Neural cell (in vitro differentiated cells): ENCODE data around the gene PROK1. TPM values are rescaled to one million over a fixed set of nuclear protein-coding genes. Genes with fewer than 3 reads are reported as not detected.
A peak's percentile ranks its signal among the peaks of the same experiment; 100 is the strongest.

Experiments
- H2AFZ ChIP-seq: fragments of 200-600, 300-800 bp; sonication (generic), shearing (Covaris generic); 2 replicates; pipeline ENCODE4 v1.6.0; 2014; ENCODE audit warnings: low read depth, mild to moderate bottlenecking, antibody characterized with exemption, low read length, moderate library complexity
- H3F3A ChIP-seq: fragments of 200-600 bp; shearing (Covaris generic); 2 replicates; pipeline ENCODE4 v1.6.1; 2016; ENCODE audit warnings: mild to moderate bottlenecking, moderate library complexity, mixed read lengths, antibody characterized with exemption, low read length; ENCODE audit not compliant: insufficient read depth, poor library complexity, severe bottlenecking
- H3K27ac ChIP-seq: fragments of 200-600, 300-800 bp; sonication (generic), shearing (Covaris generic); 2 replicates; pipeline ENCODE4 v1.5.1; 2014; ENCODE audit warnings: mild to moderate bottlenecking, low read length, moderate library complexity
- H3K27me3 ChIP-seq: fragments of 300-800, 200-600 bp; sonication (generic), shearing (Covaris generic); 2 replicates; pipeline ENCODE4 v1.6.0; 2014; ENCODE audit warnings: mild to moderate bottlenecking, low read depth, low read length, moderate library complexity; ENCODE audit not compliant: insufficient read depth
- H3K36me3 ChIP-seq: fragments of 300-800, 200-600 bp; sonication (generic), shearing (Covaris generic); 2 replicates; pipeline ENCODE4 v1.5.1; 2014; ENCODE audit warnings: mild to moderate bottlenecking, antibody characterized with exemption, low read length, moderate library complexity; ENCODE audit not compliant: insufficient read depth
- H3K4me2 ChIP-seq: fragments of 300-800, 200-600 bp; sonication (generic), shearing (Covaris generic); 2 replicates; pipeline ENCODE4 v1.6.0; 2014; ENCODE audit warnings: mild to moderate bottlenecking, low read length
- H3K4me3 ChIP-seq: fragments of 300-800, 200-600 bp; sonication (generic), shearing (Covaris generic); 2 replicates; pipeline ENCODE4 v1.5.1; 2014; ENCODE audit warnings: mild to moderate bottlenecking, low read length, moderate library complexity
- H3K79me2 ChIP-seq: fragments of 200-600 bp; shearing (Covaris generic); replicated peaks from 2 replicates; pipeline ENCODE4 v1.6.0; 2014; ENCODE audit warnings: mild to moderate bottlenecking, low read length, moderate library complexity; ENCODE audit not compliant: insufficient read depth
- H3K9ac ChIP-seq: fragments of 300-800, 200-600 bp; sonication (generic), shearing (Covaris generic); 2 replicates; pipeline ENCODE4 v1.6.1; 2016; ENCODE audit warnings: mild to moderate bottlenecking, low read length, mixed read lengths
- H3K9me2 ChIP-seq: fragments of 200-600 bp; shearing (Covaris generic); 2 replicates; pipeline ENCODE4 v1.6.1; 2016; ENCODE audit warnings: mild to moderate bottlenecking, low read length, mixed read lengths; ENCODE audit not compliant: insufficient read depth
- H3K9me3 ChIP-seq: fragments of 200-600, 300-800 bp; sonication (generic), shearing (Covaris generic); 2 replicates; pipeline ENCODE4 v1.6.1; 2016; ENCODE audit warnings: mild to moderate bottlenecking, mixed run types, low read length, moderate library complexity, mixed read lengths
- H4K20me1 ChIP-seq: fragments of 200-600 bp; shearing (Covaris generic); 2 replicates; pipeline ENCODE4 v1.6.1; 2016; ENCODE audit warnings: mild to moderate bottlenecking, mixed run types; ENCODE audit not compliant: insufficient read depth
- EP300 ChIP-seq: fragments of 450-650 bp; conservative IDR thresholded peaks from 2 replicates; pipeline ENCODE4 v1.6.1; 2014; ENCODE audit warnings: antibody characterized with exemption, mild to moderate bottlenecking, moderate library complexity; ENCODE audit not compliant: poor library complexity, severe bottlenecking
- EZH2 ChIP-seq: fragments of 200-600, 300-800 bp; shearing (Covaris generic), sonication (generic); IDR thresholded peaks from 2 replicates; pipeline ENCODE4 v1.6.1; 2014; ENCODE audit warnings: antibody characterized with exemption, low read length, borderline replicate concordance, mild to moderate bottlenecking; ENCODE audit not compliant: insufficient read depth, poor library complexity, severe bottlenecking
- MXI1 ChIP-seq: fragments of 450-650 bp; conservative IDR thresholded peaks from 2 replicates; pipeline ENCODE4 v1.6.1; 2014; ENCODE audit warnings: antibody characterized with exemption, mild to moderate bottlenecking; ENCODE audit not compliant: poor library complexity, severe bottlenecking
- POLR2AphosphoS5 ChIP-seq: IDR thresholded peaks from 2 replicates; pipeline ENCODE4 v1.6.1; 2012
- RAD21 ChIP-seq: fragments of 450-650 bp; conservative IDR thresholded peaks from 2 replicates; pipeline ENCODE4 v1.6.1; 2014; ENCODE audit warnings: antibody characterized with exemption, mild to moderate bottlenecking, moderate library complexity
- REST ChIP-seq: IDR thresholded peaks from 2 replicates; pipeline ENCODE4 v1.6.1; 2012; ENCODE audit warnings: borderline replicate concordance
- SMC3 ChIP-seq: fragments of 450-650 bp; conservative IDR thresholded peaks from 2 replicates; pipeline ENCODE4 v1.6.1; 2014; ENCODE audit warnings: antibody characterized with exemption, mild to moderate bottlenecking, moderate library complexity; ENCODE audit not compliant: poor library complexity
- TAF1 ChIP-seq: IDR thresholded peaks from 2 replicates; pipeline ENCODE4 v1.6.1; 2012; ENCODE audit warnings: low read depth
- polyA plus RNA-seq: library from polyadenylated mRNA; depleted of rRNA; stranded (reverse); fragments of >200 nt; gene quantifications from 2 replicates; pipeline ENCODE4 v1.2.3, GENCODE V29; 2014
- TF ChIP-seq, protein P1 (sequence below): fragments of 450-650 bp; IDR thresholded peaks from 2 replicates; pipeline ENCODE4 v1.5.1; 2014; ENCODE audit warnings: antibody characterized with exemption, mild to moderate bottlenecking, moderate library complexity; ENCODE audit not compliant: poor library complexity, severe bottlenecking

PROK1 gene
- polyA plus RNA-seq, 1 donor from 2014 or later, result 0.54 TPM

GRCh38 chr1:110495926-110496600 is 45.1 kb downstream of the PROK1 start:
- H4K20me1 ChIP-seq, result no peaks in the 10 kb centered on the region

DNA sequence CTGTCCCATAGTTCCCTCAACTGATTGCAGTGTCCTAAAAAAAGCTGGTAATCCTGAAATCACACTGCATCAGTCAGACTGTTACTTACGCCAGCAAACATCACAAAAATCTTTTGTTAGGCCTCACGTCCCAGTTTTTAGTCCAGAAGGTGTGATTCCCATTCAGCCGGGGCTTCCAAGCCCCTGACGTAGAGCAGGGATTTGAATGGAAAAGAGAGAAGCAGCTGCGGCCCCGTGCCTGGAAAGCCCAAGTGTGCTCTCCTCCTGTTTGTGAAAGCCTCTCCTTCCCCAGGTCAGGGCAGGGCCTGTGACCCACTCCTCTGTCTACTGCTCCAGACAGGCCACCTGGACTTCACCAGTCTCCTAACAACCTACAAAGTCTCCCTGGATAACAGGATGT is 47.3 kb downstream of the PROK1 start:
- Histone ChIP-seq H2AFZ (no peak overlapping the region), H3K79me2 (no peaks in the 10 kb centered on the region), H3K27me3 (no peaks in the 10 kb centered on the region), H3K27ac (no peak overlapping the region), H3F3A (no peaks in the 10 kb centered on the region), H3K9me2 (no peaks in the 10 kb centered on the region), H3K9me3 (no peaks in the 10 kb centered on the region), H3K4me2 (no peak overlapping the region), H4K20me1 (no peaks in the 10 kb centered on the region), H3K4me3 (no peak overlapping the region), H3K36me3 (no peaks in the 10 kb centered on the region), H3K9ac (no peak overlapping the region)
- no peak for TF ChIP-seq TAF1
- no peak for TF ChIP-seq POLR2AphosphoS5
- no peak for TF ChIP-seq RAD21
- no peak for TF ChIP-seq SMC3
- TF ChIP-seq MXI1, result no peak
- TF ChIP-seq EP300, result no peak
- TF ChIP-seq, protein P1, sequence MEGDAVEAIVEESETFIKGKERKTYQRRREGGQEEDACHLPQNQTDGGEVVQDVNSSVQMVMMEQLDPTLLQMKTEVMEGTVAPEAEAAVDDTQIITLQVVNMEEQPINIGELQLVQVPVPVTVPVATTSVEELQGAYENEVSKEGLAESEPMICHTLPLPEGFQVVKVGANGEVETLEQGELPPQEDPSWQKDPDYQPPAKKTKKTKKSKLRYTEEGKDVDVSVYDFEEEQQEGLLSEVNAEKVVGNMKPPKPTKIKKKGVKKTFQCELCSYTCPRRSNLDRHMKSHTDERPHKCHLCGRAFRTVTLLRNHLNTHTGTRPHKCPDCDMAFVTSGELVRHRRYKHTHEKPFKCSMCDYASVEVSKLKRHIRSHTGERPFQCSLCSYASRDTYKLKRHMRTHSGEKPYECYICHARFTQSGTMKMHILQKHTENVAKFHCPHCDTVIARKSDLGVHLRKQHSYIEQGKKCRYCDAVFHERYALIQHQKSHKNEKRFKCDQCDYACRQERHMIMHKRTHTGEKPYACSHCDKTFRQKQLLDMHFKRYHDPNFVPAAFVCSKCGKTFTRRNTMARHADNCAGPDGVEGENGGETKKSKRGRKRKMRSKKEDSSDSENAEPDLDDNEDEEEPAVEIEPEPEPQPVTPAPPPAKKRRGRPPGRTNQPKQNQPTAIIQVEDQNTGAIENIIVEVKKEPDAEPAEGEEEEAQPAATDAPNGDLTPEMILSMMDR, result no peak
- no peak for TF ChIP-seq EZH2

More at GRCh38 chr1:110495926-110496600, 45.1 kb downstream of the PROK1 start:
- TF ChIP-seq EP300 (no peak), SMC3 (peak; percentile 90), RAD21 (peak; percentile 98), REST (no peak), MXI1 (no peak)
- TF ChIP-seq, protein P1, result peak; percentile 98
- H2AFZ ChIP-seq, result no peak overlapping the region
- no peaks in the 10 kb centered on the region for H3F3A ChIP-seq
- H3K79me2 ChIP-seq, result no peaks in the 10 kb centered on the region
- no peak overlapping the region for H3K27ac ChIP-seq
- no peaks in the 10 kb centered on the region for H3K27me3 ChIP-seq
- H3K36me3 ChIP-seq, result no peaks in the 10 kb centered on the region
- H3K4me3 ChIP-seq, result no peak overlapping the region
- H3K9ac ChIP-seq, result no peak overlapping the region
- H3K4me2 ChIP-seq, result no peak overlapping the region
- H3K9me3 ChIP-seq, result no peaks in the 10 kb centered on the region
- H3K9me2 ChIP-seq, result no peaks in the 10 kb centered on the region
